ENCODE data around the gene CMTM7. TPM values are rescaled to one million over a fixed set of nuclear protein-coding genes. Genes with fewer than 3 reads are reported as not detected.

CMTM7 gene
- total RNA-seq, 1 donor from 2014 or later = 40.7 TPM

DNA sequence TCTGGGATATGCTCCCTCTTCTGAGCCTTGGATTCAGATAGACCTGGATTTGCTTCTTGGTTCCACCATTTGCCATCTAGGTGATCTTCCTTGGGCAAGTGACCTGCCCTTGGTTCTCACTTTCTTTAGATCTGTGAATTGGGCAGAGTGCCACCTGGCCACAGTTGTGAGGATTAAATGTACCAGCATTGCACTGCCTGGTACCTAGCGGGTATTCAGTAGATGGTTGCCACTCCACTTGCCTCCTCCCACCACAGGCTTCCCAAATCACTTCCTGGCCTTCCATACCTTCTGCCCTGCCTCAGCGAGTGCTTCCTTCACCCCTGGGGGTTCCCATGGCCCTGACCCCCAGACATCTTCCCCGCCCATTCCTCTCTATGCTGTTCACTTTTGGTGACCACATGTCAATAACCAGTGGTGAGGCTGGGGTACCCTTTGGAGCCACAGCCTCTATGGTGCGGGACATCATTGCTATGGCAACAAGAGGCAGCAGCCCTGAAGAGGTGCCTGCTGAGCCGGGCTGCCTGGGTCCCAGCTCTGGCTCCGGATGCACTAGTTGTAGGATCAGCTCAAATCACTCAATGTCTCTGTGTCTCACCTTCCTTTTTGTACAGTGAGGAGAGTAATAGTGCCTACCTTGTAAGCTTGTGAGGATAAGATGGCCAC is 40.5 kb downstream of the CMTM7 start:
- no peak for TF ChIP-seq CTCF (IDR thresholded peaks at IDR 0.05; ENCODE audit: insufficient read depth, low read length, poor library complexity, severe bottlenecking)
- H3K27me3 ChIP-seq (ENCODE audit: control insufficient read depth, insufficient read depth, low read length) = no peaks in the 10 kb centered on the region
- no peak for DNase-seq (ENCODE audit: low read depth)
- H3K4me3 ChIP-seq (ENCODE audit: low read depth, low read length) = no peak overlapping the region
- no peaks in the 10 kb centered on the region for H3K36me3 ChIP-seq (ENCODE audit: control insufficient read depth, insufficient read depth, low read length)

DNA sequence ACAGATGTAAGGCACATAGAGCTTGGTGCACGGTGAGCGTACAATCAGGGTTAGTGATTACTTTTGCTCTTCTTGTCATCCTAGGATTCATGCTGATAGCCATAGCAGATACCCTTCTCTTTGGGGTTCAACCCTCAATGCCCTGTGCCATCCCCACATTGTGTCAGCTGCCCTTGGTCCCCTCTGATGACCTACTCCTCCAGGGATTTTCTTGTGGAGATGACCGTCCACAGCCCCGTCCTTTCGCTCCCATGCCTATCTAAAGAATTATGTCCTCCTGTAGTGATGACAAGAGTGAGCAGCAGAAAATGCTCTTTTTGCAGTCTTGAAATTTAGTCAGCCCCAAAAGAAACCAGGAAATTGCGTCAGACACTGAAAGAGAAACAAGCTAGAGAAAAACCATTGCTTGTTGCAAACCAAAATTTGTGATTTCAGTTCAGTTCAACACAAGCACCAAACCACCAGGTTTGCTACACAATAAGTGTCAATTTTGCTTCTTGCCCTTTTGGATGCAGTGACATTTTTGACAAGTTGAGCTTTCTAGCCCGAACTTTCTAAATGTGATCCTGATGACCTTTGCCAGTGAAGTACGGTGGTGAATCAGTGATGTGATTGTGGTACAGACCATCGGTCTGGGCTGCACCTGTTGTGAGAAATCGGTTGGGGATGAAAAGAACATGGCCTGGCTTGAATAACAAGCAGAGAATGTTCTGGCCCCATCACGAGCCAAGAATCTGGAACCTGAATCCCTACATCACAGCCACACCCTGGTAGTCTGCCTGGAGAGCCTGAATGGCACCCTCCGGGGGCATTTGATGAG is 41.3 kb downstream of the CMTM7 start:
- Histone ChIP-seq H3K27me3 (ENCODE audit: control insufficient read depth, insufficient read depth, low read length) (no peaks in the 10 kb centered on the region), H3K4me3 (ENCODE audit: low read depth, low read length) (no peak overlapping the region), H3K36me3 (ENCODE audit: control insufficient read depth, insufficient read depth, low read length) (no peaks in the 10 kb centered on the region)
- TF ChIP-seq CTCF (IDR thresholded peaks at IDR 0.05; ENCODE audit: insufficient read depth, low read length, poor library complexity, severe bottlenecking) = no peak
- no peak for DNase-seq (ENCODE audit: low read depth)

DNA sequence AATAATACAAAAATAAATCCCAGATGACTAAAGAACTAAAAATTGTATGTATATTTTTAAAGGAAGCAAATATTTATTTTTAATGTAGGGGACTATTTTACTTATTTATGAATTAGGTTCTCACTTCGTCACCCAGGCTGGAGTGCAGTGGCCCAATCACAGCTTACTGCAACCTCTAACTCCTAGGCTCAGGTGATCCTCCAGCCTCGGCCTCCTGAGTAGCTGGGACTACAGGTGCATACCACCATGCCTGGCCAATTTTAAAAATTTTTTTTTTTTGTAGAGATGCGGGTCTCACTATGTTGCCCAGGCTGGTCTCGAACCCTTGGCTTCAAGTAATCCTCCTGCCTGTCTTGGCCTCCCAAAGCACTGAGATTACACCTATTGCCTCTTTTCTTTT is 42.6 kb downstream of the CMTM7 start:
- H3K4me3 ChIP-seq (ENCODE audit: low read depth, low read length) = no peak overlapping the region
- no peak for DNase-seq (ENCODE audit: low read depth)
- TF ChIP-seq CTCF (IDR thresholded peaks at IDR 0.05; ENCODE audit: insufficient read depth, low read length, poor library complexity, severe bottlenecking) = no peak
- H3K27me3 ChIP-seq (ENCODE audit: control insufficient read depth, insufficient read depth, low read length) = no peaks in the 10 kb centered on the region
- H3K36me3 ChIP-seq (ENCODE audit: control insufficient read depth, insufficient read depth, low read length) = no peaks in the 10 kb centered on the region

DNA sequence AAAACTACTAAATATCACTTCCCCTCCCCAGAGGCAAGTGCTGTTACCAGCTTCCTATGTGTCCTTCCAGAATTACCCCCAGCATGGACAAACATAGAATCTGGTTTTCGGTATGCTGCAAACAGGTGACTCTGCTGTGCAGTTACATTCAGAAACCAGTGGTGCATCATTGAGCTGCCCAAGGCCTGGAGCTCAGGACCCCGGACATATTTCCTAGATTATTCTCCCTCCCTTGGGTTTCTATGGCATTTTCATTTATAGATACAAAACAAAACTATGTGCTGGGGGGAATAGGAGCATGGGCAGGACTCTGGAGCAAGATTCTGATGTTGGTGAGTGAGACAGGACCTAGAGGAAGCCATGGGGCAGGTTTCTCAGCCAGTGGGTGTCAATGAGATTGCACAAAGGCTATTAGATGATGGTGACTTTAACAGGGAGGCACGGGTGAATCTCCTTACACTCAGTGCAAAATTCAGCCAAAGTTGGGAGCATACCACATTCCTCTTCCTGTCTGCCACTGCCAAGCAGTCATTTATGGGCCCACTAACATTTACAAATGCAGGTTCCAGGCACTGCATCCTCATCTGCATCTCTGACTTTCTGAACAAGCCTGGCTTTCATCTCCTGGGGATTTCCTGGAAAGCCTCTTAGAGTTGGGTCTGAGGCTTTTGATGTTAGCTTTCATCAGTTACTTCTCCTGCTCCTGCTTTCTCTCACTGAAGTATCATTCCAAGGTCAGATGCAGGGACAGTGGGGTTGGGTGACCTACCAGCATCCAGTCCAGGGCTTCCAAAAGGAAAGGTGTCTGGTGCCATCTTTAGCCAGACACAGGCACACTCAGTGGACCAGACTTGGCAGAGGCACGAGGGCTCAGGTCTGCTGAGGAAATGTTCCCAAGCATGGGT is 44.5 kb downstream of the CMTM7 start:
- TF ChIP-seq CTCF (IDR thresholded peaks at IDR 0.05; ENCODE audit: insufficient read depth, low read length, poor library complexity, severe bottlenecking) = no peak
- DNase-seq (ENCODE audit: low read depth) = no peak
- H3K27me3 ChIP-seq (ENCODE audit: control insufficient read depth, insufficient read depth, low read length) = no peaks in the 10 kb centered on the region

GRCh38 chr3:32436816-32437189 is 45.1 kb downstream of the CMTM7 start:
- TF ChIP-seq CTCF (IDR thresholded peaks at IDR 0.05; ENCODE audit: insufficient read depth, low read length, poor library complexity, severe bottlenecking) = no peak
- no peak for DNase-seq (ENCODE audit: low read depth)
- Histone ChIP-seq H3K4me3 (ENCODE audit: low read depth, low read length) (no peak overlapping the region), H3K36me3 (ENCODE audit: control insufficient read depth, insufficient read depth, low read length) (no peaks in the 10 kb centered on the region), H3K27me3 (ENCODE audit: control insufficient read depth, insufficient read depth, low read length) (no peaks in the 10 kb centered on the region)

More for the DNA sequence above, 44.5 kb downstream of the CMTM7 start:
- Histone ChIP-seq H3K4me3 (ENCODE audit: low read depth, low read length) (no peak overlapping the region), H3K36me3 (ENCODE audit: control insufficient read depth, insufficient read depth, low read length) (no peaks in the 10 kb centered on the region)
